PC-9 (cell line): Measurements from ENCODE around the gene ASIC4. TPM values are rescaled to one million over a fixed set of nuclear protein-coding genes. Genes with fewer than 3 reads are reported as not detected.

Source experiments
- BruUV-seq: library from RNA; stranded (reverse); fragments of 400-500 nt; replicated peaks from 2 replicates; lab custom pipeline; 2021; lab: Mats Ljungman, UMichigan
- CTCF ChIA-PET: fragments of 300-600 bp; sonication (Branson Sonifier 250); formaldehyde crosslinking; loops from one replicate; lab custom pipeline; 2022; ENCODE audit warnings: antibody characterized with exemption; lab: Charles Lee
- POLR2A ChIA-PET: fragments of 300-600 bp; sonication (Branson Sonifier 250); formaldehyde crosslinking; loops from one replicate; lab custom pipeline; 2022; ENCODE audit warnings: antibody characterized with exemption; ENCODE audit not compliant: unreplicated experiment; lab: Charles Lee
- DNase-seq, 2 experiments: peaks; one replicate each; pipeline versions ENCODE4 v3.0.0 to v3.0.0-alpha.2; 2015 to 2022; ENCODE audit warnings: mixed read lengths in 1 of 2
- H2AFZ ChIP-seq: fragments of 200-600 bp; sonication (generic); 2 replicates; pipeline ENCODE4 v1.8.1; 2017; ENCODE audit warnings: antibody characterized with exemption
- H3F3A ChIP-seq: fragments of 200-600 bp; sonication (generic); 2 replicates; pipeline ENCODE4 v1.8.1; 2017; ENCODE audit warnings: antibody characterized with exemption, mild to moderate bottlenecking, low read depth; ENCODE audit not compliant: insufficient read depth
- H3K27ac ChIP-seq: fragments of 200-600 bp; sonication (generic); 2 replicates; pipeline ENCODE4 v1.6.1; 2016; ENCODE audit warnings: mixed run types
- H3K27me3 ChIP-seq: fragments of 200-600 bp; sonication (generic); 2 replicates; pipeline ENCODE4 v1.6.1; 2016; ENCODE audit warnings: low read depth, mixed run types; ENCODE audit not compliant: insufficient read depth
- H3K36me3 ChIP-seq: fragments of 200-600 bp; sonication (generic); 2 replicates; pipeline ENCODE4 v1.6.1; 2016; ENCODE audit warnings: low read depth, mixed run types
- H3K4me1 ChIP-seq: fragments of 200-600 bp; sonication (generic); replicated peaks from 2 replicates; pipeline ENCODE4 v1.6.1; 2016; ENCODE audit warnings: mixed run types; ENCODE audit not compliant: insufficient read depth
- H3K4me2 ChIP-seq: fragments of 200-600 bp; sonication (generic); 2 replicates; pipeline ENCODE4 v1.6.1; 2017; ENCODE audit warnings: mixed run types
- H3K4me3 ChIP-seq: fragments of 200-600 bp; sonication (generic); 2 replicates; pipeline ENCODE4 v1.6.1; 2016; ENCODE audit warnings: mixed run types
- H3K79me2 ChIP-seq: fragments of 200-600 bp; sonication (generic); 2 replicates; pipeline ENCODE4 v1.6.1; 2017; ENCODE audit warnings: low read depth, mixed run types
- H3K9me2 ChIP-seq: fragments of 200-600 bp; sonication (generic); 2 replicates; pipeline ENCODE4 v1.8.1; 2017; ENCODE audit warnings: mild to moderate bottlenecking; ENCODE audit not compliant: insufficient read depth
- H3K9me3 ChIP-seq: fragments of 200-600 bp; sonication (generic); 2 replicates; pipeline ENCODE4 v1.8.1; 2016; ENCODE audit warnings: low read depth; ENCODE audit not compliant: insufficient read depth
- H4K20me1 ChIP-seq: fragments of 200-600 bp; sonication (generic); 2 replicates; pipeline ENCODE4 v1.8.1; 2017; ENCODE audit not compliant: insufficient read depth
- CTCF ChIP-seq: fragments of 200-600 bp; sonication (generic); conservative IDR thresholded peaks from 2 replicates; pipeline ENCODE4 v1.6.1; 2017; ENCODE audit warnings: mixed run types, antibody characterized with exemption, mild to moderate bottlenecking, moderate library complexity
- EZH2 ChIP-seq: fragments of 200-600 bp; sonication (generic); IDR thresholded peaks from 2 replicates; pipeline ENCODE4 v1.8.0; 2017; ENCODE audit warnings: antibody characterized with exemption, low read depth
- intact Hi-C: fragments of 100-400 bp; cut with micrococcal nuclease; formaldehyde crosslinking; loops from one replicate; pipeline ENCODE4 v1.10.0; 2022; ENCODE audit not compliant: unreplicated experiment
- total RNA-seq: library from RNA; stranded (reverse); gene quantifications from 2 replicates; pipeline ENCODE4 v1.2.3, GENCODE V29; 2021

ASIC4 gene
- total RNA-seq, 1 experiment from 2014 or later = 0.22 TPM

- no peak overlapping the region for H3K4me3 ChIP-seq
- H4K20me1 ChIP-seq = no peaks in the 10 kb centered on the region; the same call in 1 of the 2 replicates
- H3K79me2 ChIP-seq = no peaks in the 10 kb centered on the region
- H2AFZ ChIP-seq = no peak overlapping the region
- no TSS peak for BruUV-seq
- ChIA-PET CTCF (no interaction called here), POLR2A (no interaction called here)
- H3K27ac ChIP-seq = no peak overlapping the region
- peak in 1 of 2 experiments; percentile 35 for DNase-seq
- no peaks in the 10 kb centered on the region for H3K27me3 ChIP-seq
- intact Hi-C loops = no loop called here
- no peaks in the 10 kb centered on the region for H3K9me3 ChIP-seq
- H3K4me1 ChIP-seq = no peaks in the 10 kb centered on the region
- no peaks in the 10 kb centered on the region for H3K36me3 ChIP-seq
- no peaks in the 10 kb centered on the region for H3K9me2 ChIP-seq
- no peak overlapping the region for H3K4me2 ChIP-seq
- H3F3A ChIP-seq = peaks cover 6% of the 10 kb centered on the region; the same call in 1 of the 2 replicates
- TF ChIP-seq EZH2 = no peak
- no peak for TF ChIP-seq CTCF
Measured at GRCh38 chr2:219469186-219469724, 45.0 kb upstream of the ASIC4 start.

GRCh38 chr2:219470429-219470828, 43.9 kb upstream of the ASIC4 start:
- Histone ChIP-seq H3K9me2 (no peaks in the 10 kb centered on the region), H3K27ac (no peak overlapping the region), H4K20me1 (no peaks in the 10 kb centered on the region; the same call in 1 of the 2 replicates), H3K36me3 (no peaks in the 10 kb centered on the region), H3K79me2 (no peaks in the 10 kb centered on the region), H3K9me3 (no peaks in the 10 kb centered on the region), H3K4me2 (no peak overlapping the region), H3K27me3 (no peaks in the 10 kb centered on the region), H3K4me3 (no peak overlapping the region), H3F3A (peaks cover 6% of the 10 kb centered on the region; the same call in 1 of the 2 replicates), H2AFZ (no peak overlapping the region), H3K4me1 (no peaks in the 10 kb centered on the region)
- POLR2A ChIA-PET = no interaction called here
- BruUV-seq = no TSS peak
- DNase-seq = no peak
- intact Hi-C loops = no loop called here
- no peak for TF ChIP-seq EZH2
- TF ChIP-seq CTCF = no peak
- CTCF ChIA-PET = no interaction called here

- no peak overlapping the region for H3K4me3 ChIP-seq
- H3K27ac ChIP-seq = no peak overlapping the region
- DNase-seq = no peak
- no TSS peak for BruUV-seq
- no peaks in the 10 kb centered on the region for H3K79me2 ChIP-seq
- H3K9me2 ChIP-seq = no peaks in the 10 kb centered on the region
- no peaks in the 10 kb centered on the region; the same call in 1 of the 2 replicates for H4K20me1 ChIP-seq
- no peak for TF ChIP-seq EZH2
- no peak for TF ChIP-seq CTCF
- intact Hi-C loops = no loop called here
- no peaks in the 10 kb centered on the region for H3K9me3 ChIP-seq
- H3K36me3 ChIP-seq = no peaks in the 10 kb centered on the region
- H3K27me3 ChIP-seq = no peaks in the 10 kb centered on the region
- ChIA-PET CTCF (no interaction called here), POLR2A (no interaction called here)
- no peak overlapping the region for H3K4me2 ChIP-seq
- H3K4me1 ChIP-seq = no peaks in the 10 kb centered on the region
- H3F3A ChIP-seq = peaks cover 6% of the 10 kb centered on the region; the same call in 1 of the 2 replicates
- H2AFZ ChIP-seq = no peak overlapping the region
Measured at GRCh38 chr2:219471476-219472371, 42.6 kb upstream of the ASIC4 start.
